Measurements from ENCODE around the gene SETD1B.
"Not testable (repeated sequence)": the region's sequence is repeated elsewhere in the genome, so short reads cannot be mapped to it uniquely, and the experiment has no call there.

GRCh38 chr12:121852392-121852791 is 48.6 kb downstream of the SETD1B start:
- not testable (repeated sequence) for TF ChIP-seq CTCF, POLR2AphosphoS5 (IDR thresholded peaks at IDR 0.05)
